DOHH2 (cell line): Measurements from ENCODE around the gene FN3KRP.

Experiments
- CTCF ChIP-seq: fragments of 200-600 bp; sonication (generic); IDR thresholded peaks from one replicate; pipeline ENCODE4 v1.5.1; 2014; ENCODE audit warnings: antibody characterized with exemption, mild to moderate bottlenecking, low read depth, low read length; ENCODE audit not compliant: poor library complexity, severe bottlenecking
- EZH2phosphoT487 ChIP-seq: fragments of 200-600 bp; sonication (generic); IDR thresholded peaks from 2 replicates; pipeline ENCODE4 v1.6.1; 2017; ENCODE audit warnings: borderline replicate concordance, mild to moderate bottlenecking, antibody characterized with exemption, low read length, moderate library complexity, mixed read lengths

- TF ChIP-seq CTCF (no peak), EZH2phosphoT487 (no peak)
These were observed 35.0 kb upstream of the FN3KRP start for GRCh38 chr17:82681547-82681946.
